ENCODE data around the gene ALLC. TPM values are rescaled to one million over a fixed set of nuclear protein-coding genes. Genes with fewer than 3 reads are reported as not detected.

The ALLC gene
- total and polyA plus RNA-seq, 3 donors from 2014 or later, result 8.1 to 35.1 (median 18.5) TPM

- no peak overlapping the region for H3K27ac ChIP-seq
- no peak for DNase-seq
- 84 to 100% methylated on average over 1 of the region's 1 CpG for WGBS, 2 donors
- no peaks in the 10 kb centered on the region for H3K36me3 ChIP-seq (ENCODE audit: low read depth, missing control alignments)
- H3K4me3 ChIP-seq, result no peak overlapping the region
- no peaks in the 10 kb centered on the region for H3K9me3 ChIP-seq
- H3K27me3 ChIP-seq, result no peaks in the 10 kb centered on the region
- TF ChIP-seq CTCF (IDR thresholded peaks at IDR 0.05) (no peak), POLR2A (IDR thresholded peaks at IDR 0.05) (no peak)
- H3K4me1 ChIP-seq, result peaks cover 13% of the 10 kb centered on the region
- intact Hi-C loops (cut with DNase I; ENCODE audit: low total_unique reads), result no loop called here
Measured at GRCh38 chr2:3622967-3623366, 35.0 kb upstream of the ALLC start.

- DNase-seq, result peak; percentile 4
- Histone ChIP-seq H3K9me3 (no peaks in the 10 kb centered on the region), H3K36me3 (ENCODE audit: low read depth, missing control alignments) (no peaks in the 10 kb centered on the region), H3K27ac (no peak overlapping the region), H3K4me3 (no peak overlapping the region), H3K27me3 (no peaks in the 10 kb centered on the region), H3K4me1 (peaks cover 22% of the 10 kb centered on the region)
- intact Hi-C loops (cut with DNase I; ENCODE audit: low total_unique reads), result no loop called here
- no peak for TF ChIP-seq CTCF (IDR thresholded peaks at IDR 0.05)
- no peak for TF ChIP-seq POLR2A (IDR thresholded peaks at IDR 0.05)
- WGBS, 2 donors, result 90 to 96% methylated on average over 3 to 4 of the region's 4 CpGs
Measured at GRCh38 chr2:3624059-3624794, 33.8 kb upstream of the ALLC start.

- DNase-seq, result peak; percentile 7
- Histone ChIP-seq H3K27me3 (no peaks in the 10 kb centered on the region), H3K27ac (no peak overlapping the region), H3K4me3 (no peak overlapping the region), H3K36me3 (ENCODE audit: low read depth, missing control alignments) (no peaks in the 10 kb centered on the region), H3K4me1 (peaks cover 26% of the 10 kb centered on the region), H3K9me3 (no peaks in the 10 kb centered on the region)
- TF ChIP-seq CTCF (IDR thresholded peaks at IDR 0.05) (no peak), POLR2A (IDR thresholded peaks at IDR 0.05) (no peak)
- WGBS, 2 donors, result 95 to 99% methylated on average over 5 to 8 of the region's 8 CpGs
- intact Hi-C loops (cut with DNase I; ENCODE audit: low total_unique reads), result no loop called here
Measured at GRCh38 chr2:3625186-3625585, 32.8 kb upstream of the ALLC start.

GRCh38 chr2:3626118-3626811 is 31.7 kb upstream of the ALLC start:
- Histone ChIP-seq H3K36me3 (ENCODE audit: low read depth, missing control alignments) (no peaks in the 10 kb centered on the region), H3K9me3 (no peaks in the 10 kb centered on the region), H3K4me1 (peaks cover 37% of the 10 kb centered on the region), H3K27me3 (no peaks in the 10 kb centered on the region), H3K27ac (peak overlapping the region in 1 of 2 donors; percentile 60), H3K4me3 (no peak overlapping the region)
- TF ChIP-seq POLR2A (IDR thresholded peaks at IDR 0.05) (no peak), CTCF (IDR thresholded peaks at IDR 0.05) (no peak)
- peak; percentile 19 for DNase-seq
- WGBS, 2 donors, result 58 to 67% methylated on average over 11 to 12 of the region's 12 CpGs
- intact Hi-C loops (cut with DNase I; ENCODE audit: low total_unique reads), result no loop called here

Measured in testis (tissue), 3 donors.